MM.1S (cell line): ENCODE results near the gene ANO3.

ENCODE experiments used
- CTCF ChIP-seq: fragments of 300-600 bp; sonication (generic); IDR thresholded peaks from 2 replicates; pipeline ENCODE4 v1.5.1; 2016; ENCODE audit warnings: antibody characterized with exemption, low read length, mixed read lengths
- EZH2 ChIP-seq: fragments of 300-600 bp; sonication (generic); optimal IDR thresholded peaks from 2 replicates; pipeline ENCODE3; 2017; ENCODE audit warnings: low read depth, mild to moderate bottlenecking, antibody characterized with exemption, low read length, mixed read lengths
- EZH2phosphoT487 ChIP-seq: fragments of 300-600 bp; sonication (generic); IDR thresholded peaks from 2 replicates; pipeline ENCODE4 v1.6.1; 2018; ENCODE audit warnings: antibody characterized with exemption, low read length

DNA sequence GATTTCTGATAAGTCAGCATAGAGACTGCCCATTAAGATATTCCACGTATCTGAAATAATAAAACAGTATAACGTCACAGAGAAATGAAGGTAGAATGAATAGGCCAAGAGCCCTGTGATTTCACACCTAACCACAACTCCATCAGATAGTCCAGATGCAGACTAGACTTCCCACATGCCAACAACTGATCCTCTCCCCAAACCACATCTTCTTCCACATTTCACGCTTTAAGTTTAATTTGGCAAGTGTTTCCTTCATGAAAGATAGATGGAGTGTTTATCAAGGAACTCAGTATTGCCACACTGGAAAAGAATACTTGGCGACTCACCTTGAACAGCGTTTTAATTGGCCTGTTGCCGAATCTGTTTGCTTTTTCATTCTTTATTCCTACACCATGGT lies 158.6 kb downstream of the ANO3 start:
- TF ChIP-seq CTCF (no peak), EZH2 (no peak), EZH2phosphoT487 (no peak)
